Superior temporal gyrus (tissue), 1 donor: ENCODE results near the gene NCAPH2.
"Not testable (repeated sequence)": the region's sequence is repeated elsewhere in the genome, so short reads cannot be mapped to it uniquely, and the experiment has no call there.

Source experiments
- DNase-seq: peaks from one replicate; pipeline ENCODE4 v3.0.0-alpha.2; 2016; ENCODE audit errors: extremely low spot score

NCAPH2 gene

DNA sequence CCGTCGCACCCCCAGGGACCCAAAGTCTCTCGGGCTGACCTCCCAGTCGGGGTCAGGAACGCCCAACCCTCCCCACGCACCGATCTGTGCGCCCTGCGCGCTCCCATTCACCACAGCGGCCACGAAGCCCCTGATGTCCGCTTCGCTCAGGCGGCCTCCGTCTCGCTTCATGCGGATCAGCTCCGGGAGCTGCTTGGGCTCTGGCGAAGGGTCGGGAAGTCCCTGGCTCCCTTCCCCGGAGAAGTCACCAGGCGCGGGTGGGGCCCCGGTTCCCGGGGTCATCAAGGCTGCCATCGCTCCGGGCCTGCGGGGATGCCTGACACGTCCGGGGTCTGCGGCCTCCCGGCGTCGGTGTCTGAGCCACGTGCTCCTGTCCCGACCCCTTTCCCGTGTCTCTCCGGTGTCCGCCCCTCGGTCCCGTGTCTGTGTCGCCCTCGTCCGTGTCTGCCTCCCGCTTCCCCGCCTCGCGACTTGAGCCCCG is 21.4 kb downstream of the NCAPH2 start:
- no peak for DNase-seq

DNA sequence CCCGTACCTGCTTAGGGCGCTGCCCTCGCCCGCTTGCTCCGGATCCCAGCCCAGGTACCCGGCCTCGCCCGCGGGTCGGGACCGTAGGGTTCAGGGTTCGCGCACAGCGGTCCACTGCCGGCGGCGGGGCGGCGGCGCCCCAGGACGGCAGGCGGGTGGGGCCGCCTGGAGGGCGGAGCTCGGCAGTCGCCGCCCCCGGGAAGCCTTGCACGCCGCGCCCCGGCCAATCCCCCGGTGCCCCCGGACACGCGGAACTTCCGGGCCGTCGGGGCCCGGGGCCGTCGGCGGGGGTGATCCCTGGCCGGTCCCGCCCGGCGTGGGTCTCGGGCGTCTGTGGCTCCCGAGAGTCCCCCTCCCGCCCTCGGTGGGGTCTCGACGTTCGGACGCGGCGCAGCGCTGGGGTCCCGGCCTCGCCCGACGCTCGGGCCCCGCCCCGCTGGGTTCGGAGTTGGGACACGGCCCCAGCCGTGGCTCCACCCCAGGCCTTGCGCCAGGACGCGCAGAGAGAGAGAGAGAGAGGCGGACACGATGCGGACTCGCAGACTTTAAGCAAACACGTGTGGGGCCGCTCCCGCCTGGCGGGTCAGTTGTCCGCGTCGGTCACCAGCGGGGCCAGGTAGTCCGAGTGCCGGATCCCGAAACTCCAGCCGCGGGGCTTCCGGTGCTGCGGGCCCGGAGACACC is 22.0 kb downstream of the NCAPH2 start, which contains the start of gene TYMP:
TSS of gene TYMP (minus strand) at position 116 of the 683 bp plus-strand sequence. CDS start 303 bp downstream, outside the sequence.
- DNase-seq, result no peak

DNA sequence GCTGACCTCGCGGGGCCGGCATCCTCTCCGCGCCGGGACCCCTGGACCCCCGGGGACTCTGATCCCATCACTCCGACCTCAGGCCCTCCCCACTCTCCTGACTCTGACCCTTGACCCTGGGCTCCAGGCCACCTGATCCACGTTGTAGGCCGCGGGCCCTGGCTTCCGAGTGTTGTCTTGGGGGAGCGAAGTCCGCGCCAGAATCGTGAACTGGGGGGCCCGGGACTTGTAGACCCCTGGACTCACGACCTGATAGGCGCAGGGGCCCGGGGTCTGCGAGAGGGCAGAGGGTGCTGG is 22.5 kb downstream of the NCAPH2 start:
- no peak for DNase-seq

DNA sequence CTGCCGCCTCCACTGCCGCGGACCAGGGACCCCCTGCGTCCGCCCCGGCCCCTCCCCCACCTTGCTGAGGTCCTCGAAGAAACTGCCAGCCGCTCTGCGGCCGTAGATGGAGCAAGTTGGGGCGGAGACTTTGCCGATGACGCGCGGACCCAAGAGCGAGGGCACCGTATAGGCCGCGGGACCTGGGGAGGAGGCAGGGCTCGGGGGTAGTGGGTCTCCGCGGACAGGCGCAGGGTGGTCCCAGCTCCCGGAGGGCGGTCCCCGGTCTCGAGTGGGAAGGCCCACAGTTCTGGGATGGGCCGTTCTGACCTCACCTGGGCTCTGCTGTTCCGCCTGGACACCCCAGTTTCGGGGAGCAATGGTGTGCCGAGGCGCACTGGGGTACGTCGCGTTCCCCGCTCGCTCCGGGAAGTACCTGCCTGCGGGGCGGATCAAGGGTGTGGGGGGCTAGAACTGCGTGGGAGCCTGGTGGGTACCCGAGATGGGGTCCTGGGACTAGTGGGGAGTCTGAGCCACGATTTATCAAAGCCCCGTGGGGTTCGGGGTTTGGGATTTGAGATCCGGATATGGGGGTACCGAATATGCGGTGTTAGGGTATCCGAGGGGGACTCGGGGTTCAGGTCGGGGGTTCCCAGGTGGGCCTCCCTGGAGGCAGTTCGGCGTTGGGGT is 23.0 kb downstream of the NCAPH2 start:
- DNase-seq, result no peak

DNA sequence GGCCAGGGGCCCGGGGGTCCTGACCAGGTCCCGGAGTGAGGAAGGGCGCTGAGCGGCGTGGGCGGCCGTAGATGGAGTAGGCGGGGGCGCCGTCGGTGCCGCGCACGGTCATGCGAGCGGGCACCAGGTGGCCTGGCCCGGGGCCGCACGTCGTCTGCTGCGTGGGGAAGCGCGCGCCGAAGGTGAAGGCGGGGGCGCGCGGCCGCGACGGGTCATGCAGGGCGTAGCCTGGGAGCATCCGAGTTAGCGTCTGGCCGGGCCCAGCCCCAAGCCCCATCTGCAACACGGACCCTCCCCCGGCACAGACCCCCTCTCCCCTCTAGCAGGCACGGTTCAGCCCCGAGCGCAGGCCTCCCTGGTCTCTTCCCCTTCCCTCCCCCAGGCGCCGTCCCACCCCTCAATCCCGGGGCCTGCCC is 23.5 kb downstream of the NCAPH2 start:
- DNase-seq, result no peak

DNA sequence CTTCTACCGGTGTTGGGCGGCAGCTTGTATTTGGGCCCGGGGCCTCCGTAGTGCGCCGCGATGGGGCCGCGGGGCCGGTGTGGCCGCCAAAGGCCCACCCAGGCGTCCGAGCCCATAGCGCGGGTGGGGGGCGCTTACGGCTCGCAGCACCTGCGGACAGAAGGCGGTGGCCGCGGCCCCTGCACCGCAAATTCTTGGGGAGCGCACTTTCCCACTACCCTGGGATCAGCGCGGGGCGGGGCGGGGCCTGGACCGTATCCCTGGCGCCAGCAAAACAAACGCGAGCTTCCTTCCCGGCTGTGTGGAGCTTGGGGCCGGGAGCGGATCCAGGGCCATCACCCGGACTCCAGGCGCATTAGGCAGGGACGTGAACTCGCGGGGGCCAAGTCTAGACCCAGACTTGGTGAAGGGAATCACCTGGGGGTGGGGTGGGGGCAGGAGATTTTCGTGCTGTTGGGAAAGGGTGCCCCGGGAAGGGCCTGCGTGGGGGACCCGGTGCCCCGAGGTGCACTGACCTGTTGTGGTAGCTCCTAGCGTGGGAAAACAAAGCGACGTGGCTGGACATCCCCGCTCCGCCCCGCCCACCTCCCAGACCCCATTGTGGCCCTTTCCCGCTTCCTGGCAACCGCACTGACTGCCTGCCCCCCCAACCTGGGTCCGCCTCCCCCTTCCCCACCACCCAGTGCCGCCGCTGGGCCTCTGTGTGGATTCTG is 24.1 kb downstream of the NCAPH2 start:
- DNase-seq, result no peak

DNA sequence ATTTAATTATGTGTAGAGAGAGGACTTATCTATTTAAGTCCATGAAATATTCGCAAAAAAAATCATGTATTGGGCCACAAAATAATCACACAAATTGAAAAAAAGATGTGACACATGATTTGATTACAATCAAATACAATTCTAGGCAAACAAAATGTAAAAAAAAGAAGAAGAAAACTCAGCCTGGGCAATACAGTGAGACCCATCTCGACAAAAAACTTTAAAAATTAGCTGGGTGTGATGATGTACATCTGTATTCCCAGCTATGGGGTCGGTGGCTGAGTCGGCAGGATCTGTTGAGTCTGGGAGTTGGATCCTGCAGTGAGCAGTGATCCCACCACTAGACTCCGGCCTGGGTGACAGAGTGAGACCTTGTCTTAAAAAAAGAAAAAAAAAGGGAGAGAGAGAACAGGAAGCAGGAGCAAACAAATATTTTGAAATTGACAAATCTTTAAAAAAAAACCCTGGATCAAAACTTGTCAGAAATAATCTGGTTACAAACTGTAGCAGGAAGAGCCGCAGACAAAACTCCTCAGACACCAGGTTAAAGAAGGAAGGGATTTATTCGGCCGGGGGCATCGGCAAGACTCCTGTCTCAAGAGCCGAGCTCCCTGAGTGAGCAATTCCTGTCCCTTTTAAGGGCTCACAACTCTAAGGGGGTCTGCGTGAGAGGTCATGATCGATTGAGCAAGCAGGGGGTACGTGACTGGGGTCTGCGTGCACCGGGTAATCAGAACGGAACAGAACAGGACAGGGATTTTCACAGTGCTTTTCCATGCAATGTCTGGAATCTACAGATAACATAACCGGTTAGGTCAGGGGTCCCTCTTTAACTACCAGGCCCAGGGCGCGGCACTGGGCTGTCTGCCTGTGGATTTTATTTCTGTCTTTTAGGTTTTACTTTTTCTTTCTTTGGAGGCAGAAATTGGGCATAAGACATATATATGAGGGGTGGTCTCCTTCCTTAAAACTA is 25.1 kb downstream of the NCAPH2 start:
- DNase-seq, result no peak

DNA sequence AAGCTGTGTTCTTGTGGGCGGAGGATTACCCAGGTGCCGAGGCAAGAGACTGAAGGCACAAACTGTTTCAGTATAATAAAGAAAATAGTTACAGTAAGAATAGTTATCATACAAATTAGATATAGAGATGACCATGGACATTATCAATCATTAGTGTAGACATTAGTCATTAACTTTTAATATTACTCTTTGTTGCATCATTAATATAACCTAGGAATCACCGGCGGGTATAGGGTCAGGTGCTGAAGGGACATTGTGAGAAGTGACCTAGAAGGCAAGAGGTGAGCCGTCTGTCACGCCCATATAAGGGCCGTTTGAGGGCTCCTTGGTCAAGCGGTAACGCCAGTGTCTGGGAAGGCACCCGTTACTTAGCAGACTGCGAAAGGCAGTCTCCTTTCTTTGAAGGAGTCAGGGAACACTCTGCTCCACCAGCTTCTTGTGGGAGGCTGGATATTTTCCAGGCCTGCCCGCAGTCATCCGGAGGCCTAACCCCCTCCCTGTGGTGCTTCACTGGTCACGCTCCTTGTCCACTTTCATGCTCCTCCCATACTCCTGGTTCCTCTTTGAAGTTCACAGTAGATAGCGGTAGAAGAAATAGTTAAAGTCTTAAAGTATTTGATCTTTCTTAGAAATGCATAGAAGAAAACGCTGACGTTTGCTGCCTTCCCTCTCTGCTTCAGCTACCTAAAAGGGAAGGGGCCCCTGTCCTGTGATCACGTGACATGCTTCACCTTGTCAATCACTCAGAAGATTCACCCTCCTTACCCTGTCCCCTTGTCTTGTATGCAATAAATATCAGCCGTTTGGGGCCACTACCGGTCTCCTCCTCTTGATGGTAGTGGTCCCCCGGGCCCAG is 26.1 kb downstream of the NCAPH2 start:
- not testable (repeated sequence) for DNase-seq

DNA sequence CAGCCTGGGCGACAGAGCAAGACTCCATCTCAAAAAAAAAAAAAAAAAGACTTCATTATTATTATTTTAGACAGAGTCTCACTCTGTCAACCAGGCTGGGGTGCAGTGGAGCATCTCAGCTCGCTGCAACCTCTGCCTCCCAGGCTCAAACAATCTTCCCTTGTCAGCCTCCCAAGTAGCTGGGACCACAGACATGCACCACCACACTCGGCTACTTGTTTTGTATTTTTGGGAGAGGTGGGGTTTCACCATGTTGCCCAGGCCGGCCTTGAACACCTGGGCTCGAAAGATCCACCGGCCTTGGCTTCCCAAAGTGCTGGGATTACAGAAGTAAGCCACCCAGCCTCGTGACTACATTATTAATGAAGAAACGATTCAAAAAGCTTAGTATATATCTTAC is 27.1 kb downstream of the NCAPH2 start:
- no peak for DNase-seq

DNA sequence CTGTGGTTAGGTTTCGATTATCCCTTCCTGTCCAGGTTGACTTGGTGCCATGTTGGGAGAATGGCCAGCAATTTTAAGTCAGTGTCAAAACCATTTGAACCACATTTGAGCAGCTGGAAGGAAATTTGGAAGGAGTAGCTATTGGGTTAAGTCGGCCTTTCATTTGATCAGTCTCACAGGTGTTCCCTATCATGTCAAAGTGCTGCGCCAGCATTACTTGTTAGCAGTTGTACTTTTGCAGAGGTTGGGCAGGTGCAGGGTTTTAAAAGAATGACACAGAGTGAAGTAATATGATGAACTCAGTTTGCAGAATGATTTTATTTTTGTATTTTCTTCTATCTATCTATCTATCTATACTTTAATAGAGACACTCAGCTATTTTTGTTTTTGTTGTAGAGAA is 28.2 kb downstream of the NCAPH2 start:
- no peak for DNase-seq

DNA sequence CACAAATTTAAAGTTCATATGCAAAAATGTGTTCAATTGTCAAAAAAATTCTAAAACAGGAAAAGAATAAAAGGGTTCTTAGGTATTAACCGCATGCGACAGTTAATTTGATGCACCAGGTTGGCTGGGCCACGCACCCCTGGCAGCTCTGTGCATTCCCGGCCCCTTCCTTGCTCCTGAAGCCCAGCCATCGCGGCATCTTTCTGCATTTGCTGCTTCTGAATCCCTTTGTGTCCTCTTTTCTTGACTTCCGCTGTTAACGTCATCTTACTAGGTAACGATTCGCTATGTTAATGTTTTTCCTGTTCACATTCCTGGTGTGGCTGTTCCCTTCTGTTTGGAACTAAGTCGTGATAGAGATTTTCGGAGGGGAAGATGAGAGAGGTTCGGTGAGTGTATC is 29.7 kb downstream of the NCAPH2 start:
- DNase-seq, result no peak

DNA sequence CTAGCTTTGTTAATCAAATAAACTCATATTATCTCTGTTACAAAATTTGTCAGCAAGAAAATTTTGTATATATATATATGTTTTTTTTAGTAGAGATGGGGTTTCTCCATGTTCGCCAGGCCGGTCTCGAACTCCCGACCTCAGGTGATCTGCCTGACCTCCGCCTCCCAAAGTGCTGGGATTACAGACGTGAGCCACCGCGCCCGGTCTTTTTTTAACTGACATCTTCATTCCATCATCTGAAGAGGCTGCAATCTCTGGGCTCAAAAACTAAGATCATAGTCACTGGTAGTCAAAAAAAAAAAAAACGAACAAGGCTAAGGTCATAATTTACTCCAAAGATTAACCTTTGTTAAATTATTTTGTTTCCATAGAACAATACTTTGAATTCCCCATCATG is 32.4 kb downstream of the NCAPH2 start:
- DNase-seq, result no peak

DNA sequence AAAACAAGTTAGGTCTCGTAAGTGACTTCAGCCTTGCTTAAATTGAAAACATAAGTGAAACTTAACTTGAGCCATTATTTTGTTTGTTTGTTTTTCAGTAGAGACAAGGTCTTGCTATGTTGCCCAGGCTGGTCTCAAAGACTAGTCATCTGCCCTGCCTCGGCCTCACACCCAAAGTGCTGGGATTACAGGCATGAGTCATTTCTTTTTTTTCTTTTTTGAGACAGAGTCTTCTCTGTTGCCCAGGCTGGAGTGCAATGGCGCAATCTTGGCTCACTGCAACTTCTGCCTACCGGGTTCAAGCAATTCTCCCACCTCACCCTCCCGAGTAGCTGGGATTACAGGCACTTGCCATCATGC is 33.6 kb downstream of the NCAPH2 start:
- DNase-seq, result not testable (repeated sequence)

DNA sequence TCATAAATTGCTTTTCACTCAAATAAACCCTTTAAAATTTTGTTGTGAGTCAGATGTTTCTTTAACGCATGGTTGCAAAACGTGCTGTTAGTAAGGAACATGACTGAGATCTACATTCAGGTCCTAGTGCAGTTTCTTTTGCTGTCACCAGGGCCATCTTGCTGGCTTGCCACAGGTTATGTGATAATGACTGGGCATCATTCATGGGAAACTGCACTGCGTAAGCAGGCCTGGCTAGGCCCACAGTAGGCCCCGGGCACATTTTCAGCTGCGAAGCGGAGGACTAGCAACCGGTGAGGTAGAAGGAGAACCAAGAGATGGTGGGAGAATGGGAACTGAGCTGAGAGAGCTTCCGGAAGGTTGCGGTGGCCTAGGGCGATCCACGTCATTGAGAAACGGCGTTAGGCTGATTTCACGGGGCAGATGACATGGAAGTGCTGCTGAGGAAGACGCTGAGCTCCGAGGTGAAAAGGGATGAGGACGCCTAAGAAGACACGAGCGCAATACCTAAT is 34.4 kb downstream of the NCAPH2 start:
- DNase-seq, result no peak

DNA sequence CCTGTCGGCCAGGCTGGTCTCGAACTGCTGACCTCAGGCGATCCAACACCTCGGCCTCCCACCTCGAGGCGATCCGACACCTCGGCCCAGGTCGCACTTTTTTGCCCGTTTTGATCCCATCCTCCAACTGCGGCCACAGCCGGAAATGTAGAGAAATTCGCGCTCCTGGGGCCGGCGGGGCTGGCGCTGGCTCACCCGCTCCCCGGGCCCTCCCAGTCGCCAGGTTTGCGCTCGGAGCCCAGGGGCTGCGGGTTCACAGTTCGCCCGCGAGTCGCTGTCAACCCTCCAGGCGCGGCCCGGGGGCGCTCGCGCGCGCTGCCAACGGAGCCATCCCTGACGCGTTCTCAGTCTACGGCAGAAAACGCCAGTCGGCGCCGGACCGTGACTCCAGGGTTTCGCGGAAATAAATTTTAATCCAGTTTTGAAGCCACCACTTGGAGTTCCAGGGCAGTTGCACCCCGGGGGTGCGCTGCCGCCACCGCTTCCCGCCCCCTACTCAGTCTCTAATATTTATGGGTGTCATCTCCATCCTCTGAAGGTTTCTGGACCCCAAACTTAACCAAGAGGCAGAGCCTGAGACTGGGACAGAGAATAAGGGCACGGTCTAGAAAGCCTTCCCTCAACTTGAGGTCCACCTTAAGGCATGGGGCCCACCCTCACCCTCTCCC is 36.2 kb downstream of the NCAPH2 start:
- DNase-seq, result peak; percentile 49

DNA sequence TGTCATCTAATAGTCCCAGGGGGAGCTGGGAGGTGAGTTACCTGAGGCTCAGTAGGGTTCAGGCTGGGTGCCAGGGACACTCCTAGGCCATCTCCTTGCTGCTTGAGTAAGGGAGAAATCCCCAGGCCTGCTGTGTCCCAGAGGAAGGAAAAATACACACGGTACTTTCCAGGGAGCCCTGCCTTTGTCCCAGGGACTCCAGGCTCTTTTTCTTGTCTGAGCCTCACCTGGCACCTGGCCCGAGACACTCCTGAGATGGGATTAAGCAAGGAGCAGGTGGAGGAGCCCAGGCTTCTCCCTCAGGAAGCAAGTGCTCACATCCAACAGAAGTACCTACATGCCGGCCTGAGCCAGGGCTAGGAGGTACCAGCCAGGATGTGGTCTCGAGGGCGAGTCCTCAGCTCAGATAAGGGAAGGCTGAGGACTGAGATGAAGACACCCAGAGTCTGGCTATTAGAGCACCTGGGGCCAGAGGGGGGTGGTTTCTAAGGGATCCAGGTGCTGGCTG is 36.8 kb downstream of the NCAPH2 start:
- no peak for DNase-seq

DNA sequence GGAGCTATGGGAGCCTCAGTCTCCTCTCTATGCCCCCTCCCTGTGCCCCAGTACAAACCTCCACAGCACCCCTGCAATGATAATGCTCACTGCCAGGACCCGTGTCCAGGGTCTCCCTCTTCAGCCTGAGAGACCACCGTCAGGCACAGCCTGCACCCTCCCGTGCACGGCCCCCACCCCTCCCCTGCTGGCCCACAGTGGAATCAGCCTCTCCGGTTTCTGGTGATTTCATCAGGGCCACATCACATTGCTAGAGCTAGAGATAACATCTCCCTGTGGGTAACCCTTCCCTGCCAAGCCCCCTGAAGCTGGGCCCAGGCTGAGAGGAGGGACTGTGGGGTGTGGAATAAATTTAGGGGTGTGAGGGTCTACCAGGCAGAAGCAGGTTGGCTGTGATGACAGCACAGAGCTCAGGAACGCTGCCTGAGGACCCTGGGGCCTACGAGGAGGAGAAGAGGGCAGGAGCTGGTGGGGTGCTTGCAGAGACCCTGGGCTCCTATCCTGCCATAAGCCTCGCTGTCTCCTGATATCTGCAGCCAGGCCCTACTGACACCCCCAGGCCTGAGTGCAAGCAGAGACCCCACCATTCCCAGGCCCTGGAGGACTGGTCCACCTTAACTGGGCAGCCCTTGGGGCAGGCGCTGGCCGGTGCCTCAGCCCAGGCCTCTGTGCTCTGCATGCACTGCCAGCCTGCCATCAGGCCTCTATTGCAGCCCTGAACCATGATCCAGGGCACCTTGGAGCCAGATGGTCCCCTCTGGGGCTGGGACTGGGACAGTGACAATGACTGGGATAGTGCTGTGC is 37.7 kb downstream of the NCAPH2 start, which contains the start of gene KLHDC7B:
TSS of gene KLHDC7B (plus strand) at position 378 of the 804 bp plus-strand sequence. CDS start at position 723, 345 bp downstream.
- no peak for DNase-seq

DNA sequence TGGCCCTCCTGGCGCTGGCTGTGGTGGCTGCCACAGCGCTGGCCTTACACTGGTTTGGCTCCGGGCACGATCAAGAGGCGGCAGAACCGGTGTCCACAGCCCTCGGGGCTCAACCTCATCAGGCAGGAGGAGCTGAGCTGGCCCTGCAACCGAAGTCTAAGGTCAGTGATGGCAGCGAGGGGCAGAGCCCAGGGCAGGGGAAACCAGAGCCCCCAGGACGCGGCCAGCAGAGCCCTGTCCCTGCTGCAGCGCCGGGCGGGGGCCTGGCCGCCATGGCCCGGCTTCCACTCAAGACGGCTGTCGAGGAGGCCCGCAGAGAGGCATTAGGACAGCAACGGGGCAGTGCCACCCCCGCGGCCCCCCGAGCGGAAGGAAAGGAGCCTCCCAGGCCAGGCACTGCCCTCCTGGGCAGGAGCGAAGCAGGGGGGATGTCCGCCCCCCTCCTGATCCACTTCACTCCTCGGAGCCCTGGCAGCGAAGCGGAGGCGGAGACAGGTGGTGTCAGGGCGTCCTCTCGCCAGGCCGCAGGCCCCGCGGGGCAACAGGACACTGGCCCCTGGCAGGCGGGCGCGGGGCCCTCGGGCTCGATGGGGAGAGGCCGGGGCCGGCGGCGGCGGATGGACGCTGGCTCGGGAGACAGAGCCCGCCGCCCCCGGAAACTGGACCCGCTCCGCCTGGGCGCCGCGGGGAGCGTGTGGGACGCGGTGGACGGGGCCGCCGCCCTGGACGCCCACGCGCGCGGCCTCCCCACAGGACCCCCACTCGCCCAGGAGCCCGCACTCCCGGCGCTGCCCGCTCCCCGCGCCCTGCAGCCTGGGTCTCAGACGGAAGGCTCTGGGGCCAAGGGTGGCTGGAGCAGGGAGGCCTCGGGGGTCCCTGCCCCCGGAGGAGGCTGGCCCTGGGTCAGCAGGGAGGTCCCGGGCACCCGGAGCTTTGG is 38.6 kb downstream of the NCAPH2 start:
- DNase-seq, result no peak
